NB4 (cell line): ENCODE results near the gene CD79A.

Experiments
- MYC ChIP-seq: IDR thresholded peaks from 2 replicates; pipeline ENCODE4 v1.6.1; 2011; ENCODE audit warnings: low read depth, low read length
- TF ChIP-seq, protein P1 (sequence below): IDR thresholded peaks from one replicate; pipeline ENCODE4 v1.5.1; 2012; ENCODE audit warnings: low read depth, low read length

DNA sequence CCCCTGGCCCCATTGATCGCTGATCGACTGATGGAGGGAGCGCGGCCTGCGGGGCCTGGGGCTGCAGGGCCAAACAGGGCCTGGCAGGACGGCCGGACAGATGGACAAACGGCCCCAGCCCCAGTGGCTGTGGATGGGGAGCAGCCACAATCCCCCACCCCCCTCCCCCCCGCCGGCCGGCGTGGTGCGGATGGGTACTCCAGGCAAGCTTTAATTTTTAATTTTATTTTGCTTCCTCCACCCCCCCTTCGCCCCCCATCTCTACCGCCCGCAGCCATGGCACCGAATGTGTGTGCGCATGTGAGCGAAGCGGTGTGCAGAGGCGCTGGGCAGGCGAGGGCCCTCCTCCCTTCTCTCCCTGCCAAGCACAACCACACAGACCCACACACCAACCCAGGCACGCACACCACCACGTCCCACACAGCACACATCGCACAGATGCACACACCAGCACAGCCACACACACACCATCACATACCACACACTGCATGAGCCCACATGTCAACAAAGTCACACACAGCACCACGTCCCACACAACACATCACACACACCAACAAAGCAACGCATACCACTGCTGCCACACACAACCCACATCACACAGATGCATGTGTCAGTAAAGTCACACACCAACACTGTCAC is 38.8 kb downstream of the CD79A start:
- TF ChIP-seq MYC = no peak
- TF ChIP-seq, protein P1, sequence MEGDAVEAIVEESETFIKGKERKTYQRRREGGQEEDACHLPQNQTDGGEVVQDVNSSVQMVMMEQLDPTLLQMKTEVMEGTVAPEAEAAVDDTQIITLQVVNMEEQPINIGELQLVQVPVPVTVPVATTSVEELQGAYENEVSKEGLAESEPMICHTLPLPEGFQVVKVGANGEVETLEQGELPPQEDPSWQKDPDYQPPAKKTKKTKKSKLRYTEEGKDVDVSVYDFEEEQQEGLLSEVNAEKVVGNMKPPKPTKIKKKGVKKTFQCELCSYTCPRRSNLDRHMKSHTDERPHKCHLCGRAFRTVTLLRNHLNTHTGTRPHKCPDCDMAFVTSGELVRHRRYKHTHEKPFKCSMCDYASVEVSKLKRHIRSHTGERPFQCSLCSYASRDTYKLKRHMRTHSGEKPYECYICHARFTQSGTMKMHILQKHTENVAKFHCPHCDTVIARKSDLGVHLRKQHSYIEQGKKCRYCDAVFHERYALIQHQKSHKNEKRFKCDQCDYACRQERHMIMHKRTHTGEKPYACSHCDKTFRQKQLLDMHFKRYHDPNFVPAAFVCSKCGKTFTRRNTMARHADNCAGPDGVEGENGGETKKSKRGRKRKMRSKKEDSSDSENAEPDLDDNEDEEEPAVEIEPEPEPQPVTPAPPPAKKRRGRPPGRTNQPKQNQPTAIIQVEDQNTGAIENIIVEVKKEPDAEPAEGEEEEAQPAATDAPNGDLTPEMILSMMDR = no peak
